GM19468 (cell line): Measurements from ENCODE around the gene VWF.
"Not testable (repeated sequence)": the region's sequence is repeated elsewhere in the genome, so short reads cannot be mapped to it uniquely, and the experiment has no call there.

Experiments
- ATAC-seq: cut with Tn5 transposase; IDR thresholded peaks from one replicate; pipeline ENCODE4 v1.9.1; 2021; ENCODE audit warnings: mild to moderate bottlenecking, moderate library complexity, moderate number of reproducible peaks; ENCODE audit not compliant: unreplicated experiment; ENCODE audit errors: extremely low read depth

VWF gene

DNA sequence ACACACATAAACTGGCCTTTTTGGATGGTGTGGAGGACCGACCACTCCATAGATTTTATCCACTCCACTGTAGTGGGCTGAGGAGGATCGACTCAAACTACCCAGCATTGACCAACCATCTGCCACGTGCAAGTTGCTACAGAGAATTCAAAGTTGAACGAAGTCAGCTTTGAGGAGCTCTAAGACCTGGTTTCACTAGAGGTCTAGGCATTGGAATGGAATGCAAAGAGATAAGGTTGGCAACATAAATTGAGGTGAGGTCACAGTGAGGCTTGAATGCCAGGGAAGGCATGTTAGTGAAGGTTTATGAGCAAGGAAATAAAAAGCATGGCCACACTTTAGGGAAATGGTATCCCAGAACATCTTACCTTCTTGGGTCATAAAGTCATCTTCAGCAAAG lies 14.5 kb downstream of the VWF start:
- ATAC-seq: no peak

DNA sequence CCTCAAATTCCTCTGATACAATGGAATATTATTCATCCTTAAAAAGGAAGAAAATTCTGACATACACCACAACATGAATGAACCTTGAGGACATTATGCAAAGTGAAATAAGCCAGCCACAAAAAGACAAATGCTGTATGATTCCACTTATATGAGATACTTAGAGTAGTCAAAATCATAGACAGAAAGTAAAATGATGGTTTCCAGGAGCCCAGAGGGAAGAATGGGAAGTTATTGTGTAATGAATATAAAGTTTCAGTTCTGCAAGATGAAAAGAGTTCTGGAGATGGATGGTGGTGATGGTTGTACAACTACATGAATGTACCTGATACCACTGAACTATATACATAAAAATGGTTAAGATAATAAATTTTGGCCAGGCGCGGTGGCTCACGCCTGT lies 18.3 kb downstream of the VWF start:
- ATAC-seq: no peak

DNA sequence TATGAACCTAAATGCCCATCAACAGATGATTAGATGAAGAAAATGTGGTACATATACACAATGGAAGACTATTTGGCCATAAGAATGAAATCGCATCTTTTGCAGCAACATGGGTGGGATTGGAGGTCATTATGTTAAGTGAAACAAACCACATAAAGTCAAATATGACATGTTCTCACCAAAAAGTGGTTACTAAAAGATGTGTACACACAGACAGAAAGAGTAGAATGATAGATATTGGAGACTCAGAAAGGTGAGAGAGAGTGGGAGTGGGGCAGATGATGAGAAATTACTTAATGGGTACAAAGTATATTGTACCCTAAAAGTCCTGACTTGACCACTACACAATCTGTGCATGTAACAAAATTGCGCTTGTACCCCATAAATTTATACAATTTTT lies 19.6 kb downstream of the VWF start:
- ATAC-seq: no peak

DNA sequence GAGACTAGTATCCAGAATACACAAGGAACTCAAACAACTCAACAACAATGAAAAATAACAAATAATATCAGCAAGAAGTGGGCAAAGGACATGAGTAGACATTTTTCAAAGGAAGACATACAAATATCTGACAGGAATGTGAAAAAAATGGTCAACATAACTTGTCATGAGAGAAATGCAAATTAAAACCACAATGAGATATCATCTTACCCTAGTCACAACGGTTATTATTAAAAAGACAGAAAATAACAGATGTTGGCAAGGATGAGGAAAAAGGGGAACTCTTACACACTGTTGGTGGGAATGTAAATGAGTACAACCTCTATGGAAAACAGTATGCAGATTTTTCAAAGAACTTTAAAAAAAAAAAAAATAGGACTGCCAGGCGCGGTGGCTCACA lies 20.4 kb downstream of the VWF start:
- ATAC-seq: no peak

DNA sequence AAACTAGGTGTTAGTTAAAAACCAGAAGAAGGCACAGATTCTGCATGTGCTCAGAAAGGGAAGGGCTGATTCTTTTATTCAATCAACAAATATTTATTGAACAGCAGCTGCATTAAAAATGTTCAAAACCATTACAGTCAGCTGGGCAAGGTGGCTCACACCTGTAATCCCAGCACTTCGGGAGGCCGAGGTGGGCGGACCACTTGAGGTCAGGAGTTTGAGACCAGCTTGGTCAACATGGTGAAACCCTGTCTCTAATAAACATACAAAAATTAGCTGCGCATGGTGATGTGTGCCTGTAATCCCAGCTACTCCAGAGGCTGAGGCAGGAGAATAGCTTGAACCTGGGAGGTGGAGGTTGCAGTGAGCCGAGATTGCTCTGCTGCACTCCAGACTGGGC lies 22.4 kb downstream of the VWF start:
- ATAC-seq: not testable (repeated sequence)

DNA sequence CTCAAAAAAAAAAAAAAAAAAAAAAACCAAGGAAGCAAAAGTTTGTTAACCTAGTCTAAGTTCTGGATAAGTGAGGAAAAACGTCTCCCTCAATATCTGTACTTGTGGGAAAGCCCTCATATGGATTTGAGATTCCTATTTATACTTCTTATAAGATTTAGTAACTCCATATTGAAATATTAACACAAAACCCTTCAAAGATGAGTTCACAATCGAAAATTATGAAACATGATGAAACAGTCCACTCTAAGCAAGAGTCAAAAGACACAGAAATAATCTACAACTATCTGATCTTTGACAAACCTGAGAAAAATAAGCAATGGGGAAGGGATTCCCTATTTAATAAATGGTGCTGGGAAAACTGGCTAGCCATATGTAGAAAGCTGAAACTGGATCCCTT lies 25.2 kb downstream of the VWF start:
- ATAC-seq: no peak

DNA sequence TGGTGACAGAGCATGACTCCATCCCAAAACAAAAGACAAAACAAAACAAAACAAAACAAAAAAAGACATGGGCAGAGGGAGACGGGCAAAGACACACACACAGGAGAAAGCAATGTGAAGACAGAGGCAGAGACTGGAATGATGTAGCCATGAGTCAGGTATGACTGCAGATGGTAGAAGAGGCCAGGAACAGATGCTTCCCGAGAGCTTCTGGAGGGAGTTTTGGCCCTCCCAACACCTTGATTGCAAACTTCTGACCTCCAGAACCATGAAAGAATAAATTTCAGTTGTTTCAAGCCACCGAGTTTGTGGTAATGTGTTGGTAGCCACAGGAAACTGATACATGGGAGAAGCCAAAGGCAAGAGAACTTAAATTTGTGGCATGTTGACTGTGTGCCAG lies 27.1 kb downstream of the VWF start:
- ATAC-seq: no peak

DNA sequence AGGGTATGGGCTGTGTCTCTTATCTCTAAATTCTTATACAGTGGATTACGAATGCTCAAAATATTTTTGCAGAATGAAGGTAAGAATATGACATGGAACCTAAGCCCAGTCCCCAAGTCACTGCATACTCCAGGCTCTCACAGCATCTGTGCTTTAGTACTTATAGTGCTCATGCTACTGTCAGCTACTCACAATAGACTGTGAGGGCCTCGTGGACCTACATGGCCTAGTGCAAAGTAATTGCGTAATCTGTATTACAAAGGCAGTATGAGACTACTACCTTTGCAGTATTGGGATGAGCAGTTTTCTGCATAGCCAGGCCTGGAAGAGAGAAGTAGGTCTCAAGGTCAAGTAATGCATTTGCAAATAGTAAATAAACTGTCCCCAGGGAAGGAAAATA lies 27.9 kb downstream of the VWF start:
- ATAC-seq: no peak

DNA sequence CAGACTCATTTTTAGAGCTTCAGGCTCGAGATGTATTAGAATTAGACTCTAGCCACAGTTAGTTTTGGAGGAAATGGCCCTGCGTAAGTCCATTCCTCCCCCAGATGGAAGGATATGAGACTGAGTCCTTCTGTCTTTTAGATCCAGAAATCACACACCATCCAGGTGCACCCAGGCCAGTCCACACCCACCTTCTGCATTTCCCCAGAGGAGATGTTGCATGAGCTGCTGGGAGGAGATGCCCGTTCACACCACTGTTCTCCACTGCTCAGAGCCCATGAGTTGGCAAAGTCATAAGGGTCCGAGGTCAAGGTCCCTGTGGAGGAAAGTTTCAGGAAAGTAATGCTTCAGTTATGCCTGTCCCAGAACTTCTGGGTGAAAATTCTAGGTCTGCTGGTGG lies 29.2 kb downstream of the VWF start:
- no peak for ATAC-seq

DNA sequence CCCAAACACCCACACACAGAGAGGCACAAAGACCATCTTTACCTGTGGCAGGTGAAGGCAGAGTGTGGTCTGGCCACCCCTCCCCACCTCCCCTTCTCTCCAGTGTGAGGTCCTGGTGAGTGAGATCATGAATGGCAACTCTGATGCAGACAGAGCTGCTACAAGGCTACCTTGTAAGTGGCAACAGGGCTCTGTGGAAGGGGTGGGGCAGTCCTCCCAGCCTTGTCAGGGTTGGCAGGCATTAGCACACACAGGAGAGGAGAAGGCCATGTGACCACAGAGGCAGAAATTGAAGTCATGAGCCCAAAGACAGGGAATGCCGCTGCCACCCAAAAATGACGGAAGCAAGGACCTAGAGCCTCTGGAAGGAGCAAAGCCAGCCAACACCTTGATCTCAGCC lies 30.7 kb downstream of the VWF start:
- ATAC-seq: no peak

DNA sequence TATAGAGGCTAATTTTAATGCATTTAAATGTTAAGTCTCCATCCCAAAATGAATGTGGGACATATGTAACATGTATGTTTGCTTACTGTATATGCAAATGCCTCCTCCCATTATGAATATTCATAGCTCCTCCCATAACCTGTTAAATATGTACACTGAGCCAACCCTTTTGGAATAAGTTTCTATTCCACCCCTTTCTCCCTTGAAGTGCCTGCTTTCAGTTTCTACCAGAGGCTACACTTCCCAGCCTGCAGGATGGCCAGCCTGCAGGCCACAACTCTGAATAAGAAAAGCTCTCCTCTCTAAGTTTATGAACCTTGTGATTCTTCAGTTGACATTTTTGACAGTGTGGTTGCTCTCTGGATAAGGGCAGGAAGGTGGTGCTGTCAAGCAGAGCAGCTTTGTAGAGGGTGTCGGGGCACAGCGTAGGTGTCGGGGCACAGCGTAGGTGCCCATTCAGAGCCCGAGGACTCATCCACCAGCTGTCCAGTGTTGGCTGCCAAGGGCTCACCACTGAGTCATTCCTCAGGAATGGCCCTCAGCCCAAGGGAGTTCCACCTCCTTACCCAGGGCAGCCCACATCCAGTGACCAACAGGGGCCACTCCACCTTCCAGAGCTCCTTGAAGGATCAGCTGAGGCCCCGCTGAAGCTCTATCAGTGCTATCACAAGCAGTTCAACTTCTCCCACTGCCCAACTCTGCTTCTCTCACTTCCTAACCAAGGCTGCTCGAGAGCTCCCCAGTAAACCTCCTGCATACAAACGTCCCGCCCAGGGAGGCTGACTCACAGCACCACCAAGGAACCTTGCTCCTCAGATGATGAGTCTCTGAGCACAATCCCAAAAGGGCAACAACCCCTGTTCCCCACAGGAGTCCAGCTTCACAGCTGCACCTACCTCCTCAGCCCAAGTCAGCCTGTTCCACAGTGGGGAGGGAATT lies 31.4 kb downstream of the VWF start:
- no peak for ATAC-seq

DNA sequence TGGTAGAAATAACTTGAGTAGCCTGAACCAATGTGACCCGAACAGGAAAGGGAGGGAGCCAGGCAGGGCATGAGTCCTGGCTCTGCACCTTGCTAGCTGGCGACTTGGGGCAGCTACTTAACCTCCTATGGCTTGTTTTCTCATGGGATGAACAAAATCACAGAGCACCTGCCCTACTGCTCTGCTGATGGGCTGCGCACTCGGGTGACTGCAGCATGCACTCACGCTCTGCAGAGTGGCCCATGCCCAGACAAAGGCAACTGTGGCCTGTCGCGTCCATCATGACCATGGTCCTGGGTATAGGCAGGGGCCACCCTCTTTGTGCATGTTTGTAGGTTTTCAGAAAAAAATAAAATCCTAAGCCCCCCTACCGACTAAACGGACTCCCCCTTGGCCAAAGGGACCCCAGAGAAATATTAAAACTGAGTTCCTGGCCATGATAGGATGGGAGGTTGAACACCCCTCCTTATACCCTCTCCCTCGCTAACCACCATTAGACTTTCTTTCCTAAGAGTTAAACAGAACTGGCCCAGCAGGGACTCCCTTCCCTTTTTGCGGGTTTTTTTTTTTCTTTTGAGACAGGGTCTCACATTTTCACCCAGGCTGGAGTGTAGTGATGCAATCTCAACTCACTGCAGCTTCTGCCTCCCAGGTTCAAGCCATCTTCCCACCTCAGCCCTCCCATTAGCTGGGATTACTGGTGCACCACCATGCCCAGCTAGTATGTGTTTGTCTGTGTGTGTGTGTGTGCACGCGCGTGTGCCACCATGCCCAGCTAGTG lies 32.5 kb downstream of the VWF start:
- no peak for ATAC-seq

DNA sequence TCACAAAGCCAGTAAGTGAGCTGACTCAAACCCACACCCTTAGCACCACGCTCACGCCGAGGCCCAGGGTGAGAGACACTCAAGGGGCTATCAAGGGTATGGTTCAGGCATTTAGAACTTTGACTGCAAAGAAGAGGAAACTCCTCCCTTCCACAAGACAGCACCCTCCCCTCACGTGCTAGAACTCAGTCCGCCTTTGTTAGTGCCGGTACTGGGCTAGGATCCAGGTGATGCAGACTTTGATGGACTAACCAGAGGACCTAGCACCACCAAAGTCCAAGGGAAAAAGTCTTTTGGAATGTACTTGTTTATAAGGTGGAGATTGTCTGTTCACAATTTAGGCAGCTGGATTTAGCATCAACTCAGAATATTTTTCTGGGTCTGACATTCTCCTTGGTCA lies 33.7 kb downstream of the VWF start:
- ATAC-seq: no peak

DNA sequence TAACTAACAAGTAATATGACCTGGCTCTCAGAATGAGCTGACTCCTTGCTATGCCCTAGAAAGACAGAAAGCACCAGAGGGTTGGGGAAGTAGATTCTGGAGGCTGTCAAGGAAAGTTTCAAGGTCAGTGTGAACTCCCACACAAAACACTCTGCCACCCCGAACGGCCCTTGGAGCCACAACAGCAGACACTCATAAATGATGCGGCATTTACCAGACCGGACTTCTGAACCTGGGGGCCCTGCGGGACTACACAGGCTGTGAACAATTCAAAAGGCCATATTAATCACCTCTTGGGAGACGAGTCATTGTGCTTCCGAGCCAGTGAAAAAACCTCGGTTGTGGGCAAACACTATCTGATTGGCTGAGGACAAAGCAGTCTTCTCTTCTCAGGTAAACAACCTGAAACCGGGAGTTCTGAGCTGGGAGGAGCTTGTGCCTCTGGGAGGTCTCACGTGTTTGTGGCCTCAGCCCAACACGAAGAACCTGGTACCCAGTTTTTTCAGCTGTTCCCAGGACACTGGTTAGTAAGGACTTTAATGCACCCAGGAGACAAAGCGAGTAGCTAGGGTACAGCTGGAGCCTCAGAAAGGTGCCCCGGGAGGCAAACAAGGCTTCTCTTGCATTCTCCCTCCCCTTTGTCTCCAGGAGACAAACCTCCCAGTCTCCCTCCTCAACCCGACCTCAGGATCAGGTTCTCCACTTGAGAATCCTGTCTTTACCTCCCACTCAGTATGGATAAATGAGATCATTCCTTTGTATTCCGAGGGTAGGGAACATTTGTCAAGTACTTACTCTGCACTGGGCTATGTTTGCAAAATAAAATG lies 35.3 kb downstream of the VWF start:
- no peak for ATAC-seq

DNA sequence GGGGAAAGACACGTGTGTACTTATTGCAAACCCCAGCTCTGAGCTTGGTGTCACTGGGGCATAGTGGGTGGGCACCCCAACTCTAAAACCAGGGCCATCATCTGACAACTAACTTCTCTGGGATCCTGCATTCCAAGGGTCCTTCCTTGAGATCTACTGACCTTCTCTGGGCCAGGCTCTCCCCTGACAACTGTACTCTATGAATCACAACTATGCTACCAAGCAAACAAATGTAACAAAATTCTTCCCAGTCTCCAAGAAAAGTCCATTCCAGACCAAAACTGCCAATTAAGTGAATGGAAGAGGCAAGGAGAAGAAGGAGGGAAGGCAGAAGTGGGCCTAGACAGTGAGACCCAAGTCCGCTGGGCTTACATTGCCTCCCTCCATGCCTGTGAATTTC lies 38.2 kb downstream of the VWF start:
- ATAC-seq: no peak

DNA sequence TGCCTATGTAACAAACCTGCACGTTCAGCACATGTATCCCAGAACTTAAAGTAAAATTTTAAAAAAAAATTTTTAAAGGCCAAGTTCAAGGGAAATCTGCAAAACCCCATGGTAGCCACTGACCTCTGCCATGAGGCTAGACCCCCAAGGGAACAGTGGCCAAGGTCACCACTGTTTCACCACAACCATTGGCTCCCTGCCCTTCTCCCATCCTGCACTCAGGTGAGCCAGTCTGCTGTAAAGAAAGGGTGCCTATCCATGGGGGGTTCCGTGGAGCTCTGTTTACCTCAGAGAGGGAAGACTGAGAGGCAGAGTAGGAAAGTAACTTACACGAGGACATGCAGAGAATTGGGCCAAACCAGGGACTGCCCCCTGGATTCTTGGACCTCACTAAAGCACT lies 38.6 kb downstream of the VWF start:
- ATAC-seq: no peak

DNA sequence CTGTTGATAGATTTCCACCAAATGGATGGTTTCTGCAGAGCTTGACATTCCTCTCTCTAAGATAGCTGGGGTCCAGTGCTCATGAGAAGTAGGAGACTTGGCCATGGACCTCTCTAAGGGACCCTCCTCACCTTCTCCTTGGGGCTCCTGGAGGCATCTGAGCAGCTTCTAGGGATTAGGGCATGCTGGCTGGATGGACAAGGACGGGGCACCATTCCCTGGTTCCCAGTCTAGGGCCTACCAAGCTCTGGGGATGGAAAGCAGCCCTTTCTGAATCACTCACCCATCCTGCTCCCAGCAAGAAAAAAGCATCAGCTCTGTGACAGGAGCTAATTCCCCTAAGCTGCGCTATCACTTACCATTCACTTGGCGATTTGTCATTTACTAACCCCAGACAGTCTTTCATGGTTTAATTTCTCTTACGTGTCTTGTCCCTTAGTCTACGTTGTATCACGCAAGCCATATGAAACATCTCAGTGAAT lies 39.5 kb downstream of the VWF start:
- ATAC-seq: no peak

DNA sequence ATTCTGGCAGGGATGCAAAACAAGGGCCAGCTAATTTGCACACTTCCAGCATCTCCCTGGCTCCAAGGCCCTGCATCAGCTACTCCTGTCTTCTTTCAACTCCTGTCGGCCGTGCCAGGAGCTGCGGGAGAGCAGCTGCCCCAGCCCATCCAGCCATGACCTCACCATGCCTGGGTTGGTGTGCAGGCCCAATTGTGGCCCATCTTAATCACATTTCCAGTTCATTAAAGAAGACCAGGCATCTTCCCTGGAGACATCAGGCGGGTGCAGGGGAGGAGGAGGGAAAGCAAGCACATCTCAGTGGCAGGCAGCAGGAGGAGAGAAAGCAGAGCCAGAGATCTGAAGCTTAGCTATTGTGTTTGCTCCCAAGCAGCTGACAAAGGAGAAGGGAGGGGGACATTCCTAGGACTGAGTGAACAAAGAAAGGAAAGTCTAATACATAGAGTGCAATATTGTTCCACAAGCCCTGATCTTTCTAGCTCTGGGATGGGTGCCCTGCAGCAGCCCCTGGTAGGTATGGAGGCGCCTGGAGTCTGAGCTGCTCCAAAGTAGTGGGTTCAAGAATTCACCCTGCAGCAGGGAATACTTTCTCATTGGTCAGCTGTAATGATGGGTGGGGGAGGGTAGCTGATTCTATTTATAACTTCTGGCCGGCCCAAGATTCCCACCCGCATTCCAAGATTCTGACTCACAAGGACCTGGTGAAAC lies 40.1 kb downstream of the VWF start:
- ATAC-seq: no peak

DNA sequence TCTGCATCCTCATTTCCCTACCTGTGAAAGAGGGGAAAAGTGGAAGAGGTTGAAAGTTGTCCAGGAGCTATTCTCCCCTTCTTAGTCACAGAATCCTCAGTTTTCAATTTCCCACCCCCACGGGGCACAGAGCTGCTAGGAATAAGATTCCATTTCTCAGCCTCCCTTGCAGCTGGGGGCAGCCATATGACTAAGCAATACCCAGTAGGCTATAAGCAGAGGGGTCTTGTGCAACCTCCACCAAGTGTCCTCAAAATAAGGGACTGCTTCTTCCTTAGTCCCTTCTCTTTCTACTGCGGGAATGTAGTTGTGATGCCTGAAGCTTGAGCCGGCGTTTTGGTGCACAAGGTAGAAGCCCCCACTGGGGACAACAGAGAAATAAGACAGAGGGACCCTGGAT lies 40.9 kb downstream of the VWF start:
- no peak for ATAC-seq

DNA sequence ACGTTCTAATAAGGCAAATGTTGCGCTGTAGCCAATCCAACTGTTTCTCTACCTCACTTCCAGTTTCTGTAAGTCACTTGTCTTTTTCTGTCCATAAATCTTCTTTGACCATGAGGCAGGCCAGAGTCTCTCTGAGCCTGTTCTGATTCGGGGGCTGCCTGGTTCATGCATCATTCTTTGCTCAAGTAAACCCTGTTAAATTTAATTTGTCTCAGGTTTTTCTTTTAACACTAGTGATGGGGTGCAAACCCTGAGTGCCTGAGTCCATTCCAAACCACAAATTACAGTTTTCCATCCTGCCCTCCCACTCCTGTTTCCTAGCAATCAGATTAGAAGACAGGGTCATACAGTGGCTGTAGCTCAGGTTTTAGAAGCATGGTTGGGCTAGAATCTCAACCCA lies 41.9 kb downstream of the VWF start:
- ATAC-seq: no peak
